Stimulated activated CD4-positive, alpha-beta T cell treated with anti-CD3 and anti-CD28 coated beads, Interleukin-2, amount 100 ng/mL, for 48 hours (primary cell): Measurements from ENCODE around the gene AMFR.

ENCODE experiments used
- DNase-seq, 2 donors: peaks; one replicate each; pipeline ENCODE4 v3.0.0-alpha.2; 2020

Gene AMFR

GRCh38 chr16:56329887-56330286, 95.5 kb downstream of the AMFR start:
- DNase-seq: no peak

- DNase-seq: no peak
These were observed 96.9 kb downstream of the AMFR start for GRCh38 chr16:56328276-56329022.

DNA sequence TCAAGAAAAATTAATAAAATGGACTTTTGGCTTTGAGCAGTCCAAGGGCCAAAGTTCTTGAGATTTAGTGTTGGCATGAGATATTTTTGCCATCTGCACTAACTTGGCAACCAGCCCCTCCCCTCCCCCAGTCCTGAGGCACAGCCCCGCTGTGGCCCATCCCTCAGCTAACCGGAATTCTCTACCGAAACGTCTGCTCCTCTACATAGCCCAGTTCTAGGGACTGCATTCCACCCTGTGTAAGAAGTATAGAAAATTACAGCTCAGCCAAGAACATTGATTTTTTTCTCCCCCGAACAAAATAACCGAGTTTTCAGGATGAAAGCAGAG, 97.5 kb downstream of the AMFR start:
- DNase-seq: no peak

- no peak for DNase-seq
These were observed 98.0 kb downstream of the AMFR start for GRCh38 chr16:56327071-56327928.

GRCh38 chr16:56325956-56326355, 99.4 kb downstream of the AMFR start:
- no peak for DNase-seq

GRCh38 chr16:56324406-56324805, 100.9 kb downstream of the AMFR start:
- DNase-seq: no peak

GRCh38 chr16:56321571-56321970, 103.8 kb downstream of the AMFR start:
- DNase-seq: no peak

DNA sequence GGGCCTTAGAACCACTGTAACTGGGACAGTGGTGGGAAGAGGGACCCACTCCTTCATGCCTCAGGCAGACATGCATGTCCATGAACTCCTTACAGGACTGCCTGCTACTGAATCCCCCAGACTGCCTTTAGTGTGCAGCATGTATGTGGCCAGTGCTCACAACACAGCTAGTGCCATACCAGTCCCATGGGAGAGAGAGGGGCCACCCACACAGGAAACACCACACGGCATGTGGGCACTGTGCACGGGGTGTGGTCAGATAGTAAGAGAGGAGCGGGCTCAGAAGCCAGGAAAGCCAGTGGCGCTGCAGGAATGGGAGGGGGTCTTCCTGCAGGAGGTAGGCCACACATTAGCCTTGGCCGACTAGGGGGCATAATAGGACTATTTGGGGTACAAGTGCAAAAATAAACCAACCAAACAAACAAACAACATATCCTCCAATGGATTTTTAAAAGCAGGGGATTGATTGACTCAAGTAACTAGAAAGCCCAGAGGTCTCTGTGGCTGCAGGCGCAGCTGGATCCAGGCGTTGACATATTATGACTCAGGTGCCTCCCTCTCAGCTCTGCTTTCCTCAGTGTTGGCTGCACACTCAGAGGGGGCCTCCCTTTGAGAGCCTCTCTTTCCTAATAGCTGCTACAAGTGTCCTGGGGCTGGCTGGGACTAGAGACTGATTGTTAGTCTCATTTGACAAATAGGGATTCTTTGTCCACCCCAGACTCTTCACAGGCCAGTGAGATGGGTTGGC, 104.4 kb downstream of the AMFR start:
- DNase-seq: no peak

- no peak for DNase-seq
These were observed 105.3 kb downstream of the AMFR start for GRCh38 chr16:56320056-56320455.

GRCh38 chr16:56319376-56319775, 106.0 kb downstream of the AMFR start:
- DNase-seq: no peak

- no peak for DNase-seq
These were observed 106.6 kb downstream of the AMFR start for GRCh38 chr16:56318827-56319140.

- peak; percentile 74 to 81 for DNase-seq
These were observed 107.1 kb downstream of the AMFR start for GRCh38 chr16:56317998-56318826.

- DNase-seq: no peak
These were observed 108.8 kb downstream of the AMFR start for GRCh38 chr16:56316545-56316944.

DNA sequence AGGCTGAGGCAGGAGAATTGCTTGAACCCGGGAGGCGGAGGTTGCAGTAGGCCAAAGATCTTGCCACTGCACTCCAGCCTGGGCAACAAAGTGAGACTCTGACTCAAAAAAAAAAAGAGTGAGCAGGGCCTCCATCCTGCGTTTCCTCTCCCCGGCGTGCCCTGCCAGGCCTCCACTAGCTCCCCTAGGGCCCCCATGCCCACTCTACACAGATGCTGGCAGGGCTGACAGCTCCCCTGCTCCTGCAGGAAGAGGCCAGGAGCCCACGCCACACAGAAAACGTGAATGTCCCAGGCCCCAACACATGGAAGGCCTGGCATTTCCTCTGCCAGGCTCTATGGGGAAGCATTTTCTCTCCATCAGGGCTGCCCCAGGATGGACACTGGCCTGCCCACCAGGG, 109.4 kb downstream of the AMFR start:
- no peak for DNase-seq

DNA sequence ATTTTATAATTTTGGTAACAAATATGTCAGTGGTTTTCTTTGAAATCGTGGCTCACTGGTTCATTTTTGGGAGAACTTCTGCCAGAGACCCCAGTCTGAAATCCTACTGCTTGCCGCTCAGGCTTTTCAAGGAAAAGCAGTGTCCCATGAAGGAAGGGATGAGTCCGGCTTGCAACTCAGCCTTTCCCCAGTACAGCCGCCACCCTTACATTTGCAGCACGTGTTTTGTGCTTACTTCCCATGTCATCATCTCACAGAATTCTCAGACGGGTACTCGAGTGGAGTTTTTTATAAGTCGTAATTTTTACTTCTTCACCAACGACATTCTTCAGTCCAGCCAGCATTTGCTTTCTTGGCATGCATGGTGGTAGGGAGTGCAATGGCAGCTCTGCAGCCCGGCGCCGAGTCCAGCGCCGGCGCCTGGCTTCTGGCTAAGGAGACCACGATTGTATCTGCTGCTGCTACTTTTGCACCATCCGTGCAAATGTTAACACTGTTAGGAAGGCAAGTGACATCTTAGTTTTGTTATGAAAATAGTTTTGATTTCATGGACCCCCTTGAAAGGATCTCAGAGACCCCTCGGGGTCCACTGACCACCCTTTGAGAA, 111.0 kb downstream of the AMFR start:
- no peak for DNase-seq

- no peak for DNase-seq
These were observed 112.8 kb downstream of the AMFR start for GRCh38 chr16:56312556-56312955.

DNA sequence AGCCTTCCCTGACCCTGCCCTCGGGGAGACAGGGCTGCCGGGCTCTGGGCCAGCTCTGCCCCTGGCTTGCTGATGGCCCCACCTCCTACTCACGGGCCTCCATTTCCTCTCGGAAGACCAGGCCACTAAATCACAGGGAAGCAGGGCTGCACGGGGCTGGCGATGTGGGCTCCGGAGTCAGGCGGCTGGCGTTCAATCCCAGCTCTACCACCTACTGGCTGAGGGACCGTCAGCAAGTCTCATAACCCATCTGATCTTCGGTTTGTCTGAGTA, 113.4 kb downstream of the AMFR start:
- DNase-seq: no peak
